B cell (primary cell): ENCODE results near the gene VOPP1. TPM values are rescaled to one million over a fixed set of nuclear protein-coding genes. Genes with fewer than 3 reads are reported as not detected.

Experiments
- ATAC-seq: fragments of 200-7000 bp; cut with Tn5 transposase; one replicate; pipeline ENCODE4 v1.10.0; 2021; ENCODE audit warnings: low read depth, mild to moderate bottlenecking, moderate number of reproducible peaks, moderate library complexity
- CTCF ChIA-PET: fragments of 350-600 bp; sonication (Branson Sonifier 250); formaldehyde crosslinking; loops from one replicate; lab custom pipeline; 2021; ENCODE audit warnings: antibody characterized with exemption, inconsistent platforms; lab: Charles Lee
- POLR2A ChIA-PET: fragments of 350-600 bp; sonication (Branson Sonifier 250); formaldehyde crosslinking; loops from one replicate; lab custom pipeline; 2021; ENCODE audit warnings: antibody characterized with exemption; lab: Charles Lee
- DNase-seq: peaks from one replicate; pipeline ENCODE4 v3.0.0; 2013
- H2AFZ ChIP-seq: 2 replicates; pipeline ENCODE4 v1.6.1; 2012; ENCODE audit warnings: mild to moderate bottlenecking, low read depth, low read length; ENCODE audit not compliant: insufficient read depth, poor library complexity, severe bottlenecking
- H3K27ac ChIP-seq, 2 donors: 1 replicate in 1 of 2; 2 replicates in 1 of 2; pipeline ENCODE4 v1.5.1; 2012 to 2013; ENCODE audit warnings: low read length in 2 of 2, mild to moderate bottlenecking in 2 of 2, moderate library complexity in 1 of 2
- H3K27me3 ChIP-seq, 4 experiments: fragments of 200-600 bp in 1 of 4; sonication (generic) in 1 of 4; replicated peaks in 1 of 4; 1 replicate in 2 of 4; 2 replicates in 2 of 4; pipeline versions ENCODE4 v1.6.1 to v1.7.0; 2013 to 2016; ENCODE audit warnings: low read length in 3 of 4, mild to moderate bottlenecking in 2 of 4, mixed read lengths in 1 of 4, moderate library complexity in 1 of 4; ENCODE audit not compliant: insufficient read depth in 4 of 4, control insufficient read depth in 3 of 4; ENCODE audit errors: control extremely low read depth in 1 of 4
- H3K36me3 ChIP-seq, 2 experiments: replicated peaks in 1 of 2; 1 replicate in 1 of 2; 2 replicates in 1 of 2; pipeline versions ENCODE4 v1.6.1 to v1.7.1; 2013; ENCODE audit warnings: low read length in 1 of 2; ENCODE audit not compliant: insufficient read depth in 2 of 2, control insufficient read depth in 1 of 2; ENCODE audit errors: control extremely low read depth in 1 of 2, extremely low read depth in 1 of 2
- H3K4me1 ChIP-seq, 2 donors: fragments of 200-600 bp in 1 of 2; sonication (generic) in 1 of 2; 1 replicate in 1 of 2; 2 replicates in 1 of 2; pipeline versions ENCODE4 v1.5.1 to v1.6.1; 2013 to 2017; ENCODE audit warnings: low read length in 2 of 2; ENCODE audit not compliant: control insufficient read depth in 2 of 2, insufficient read depth in 2 of 2
- H3K4me2 ChIP-seq: replicated peaks from 2 replicates; pipeline ENCODE3; 2012; ENCODE audit warnings: mild to moderate bottlenecking, low read depth, low read length; ENCODE audit not compliant: poor library complexity, severe bottlenecking
- H3K4me3 ChIP-seq, 5 experiments: fragments of 200-600 bp in 1 of 5; sonication (generic) in 1 of 5; 1 replicate in 3 of 5; 2 replicates in 2 of 5; pipeline versions ENCODE4 v1.5.1 to v1.7.0; 2011 to 2016; ENCODE audit warnings: low read length in 4 of 5, mild to moderate bottlenecking in 4 of 5, low read depth in 2 of 5, control low read depth in 1 of 5, moderate library complexity in 1 of 5; ENCODE audit not compliant: insufficient read depth in 1 of 5; ENCODE audit errors: control extremely low read depth in 1 of 5, extremely low read depth in 1 of 5
- H3K79me2 ChIP-seq: fragments of 200-600 bp; sonication (generic); one replicate; pipeline ENCODE4 v1.6.0; 2016; ENCODE audit warnings: low read length; ENCODE audit not compliant: control insufficient read depth, insufficient read depth
- H3K9ac ChIP-seq: fragments of 200-600 bp; sonication (generic); 2 replicates; pipeline ENCODE4 v1.6.1; 2017; ENCODE audit warnings: mild to moderate bottlenecking, low read length, moderate library complexity
- H3K9me3 ChIP-seq, 3 donors: one replicate each; pipeline versions ENCODE4 v1.6.1 to v1.7.1; 2013; ENCODE audit warnings: low read length in 2 of 3; ENCODE audit not compliant: control insufficient read depth in 2 of 3, insufficient read depth in 1 of 3; ENCODE audit errors: control extremely low read depth in 1 of 3
- H4K20me1 ChIP-seq: 2 replicates; pipeline ENCODE4 v1.6.0; 2012; ENCODE audit warnings: mild to moderate bottlenecking, low read length; ENCODE audit not compliant: insufficient read depth, control insufficient read depth, poor library complexity, severe bottlenecking
- H3K27ac Mint-ChIP-seq: one replicate; pipeline ENCODE4 v1.8.0; 2021; ENCODE audit warnings: mixed read lengths
- H3K27me3 Mint-ChIP-seq: one replicate; pipeline ENCODE4 v1.8.0; 2021; ENCODE audit warnings: mixed read lengths
- H3K4me1 Mint-ChIP-seq: one replicate; pipeline ENCODE4 v1.8.0; 2021; ENCODE audit warnings: mixed read lengths
- H3K4me3 Mint-ChIP-seq: one replicate; pipeline ENCODE4 v1.8.0; 2021; ENCODE audit warnings: mixed read lengths
- H3K9me3 Mint-ChIP-seq: one replicate; pipeline ENCODE4 v1.8.0; 2022; ENCODE audit warnings: mixed read lengths; ENCODE audit not compliant: insufficient read depth
- EZH2 ChIP-seq: IDR thresholded peaks from 2 replicates; pipeline ENCODE4 v1.6.1; 2012; ENCODE audit warnings: borderline replicate concordance, low read depth, mild to moderate bottlenecking, moderate library complexity, low read length; ENCODE audit not compliant: insufficient read depth, poor library complexity, severe bottlenecking
- WGBS: methylation state at CpG from one replicate; pipeline ENCODE4 v1.1.5; 2013; ENCODE audit warnings: missing lambda C conversion rate; ENCODE audit not compliant: insufficient coverage; 5-methylcytosine and 5-hydroxymethylcytosine counted together
- intact Hi-C: fragments of 100-400 bp; cut with micrococcal nuclease; formaldehyde crosslinking; loops from one replicate; pipeline ENCODE4 v1.10.0; 2022
- polyA plus RNA-seq: library from polyadenylated mRNA; depleted of rRNA; stranded (reverse); fragments of >200 nt; gene quantifications from 2 replicates; pipeline ENCODE4 v1.2.3, GENCODE V29; 2012
- total RNA-seq, 2 donors: library from RNA; stranded (reverse); fragments of 120-200 nt in 1 of 2; gene quantifications; 1 replicate in 1 of 2; 2 replicates in 1 of 2; pipeline versions ENCODE4 v1.2.3 to v1.2.4, GENCODE V29; 2013 to 2022
- TF ChIP-seq, protein P1 (sequence below): fragments of 200-600 bp; IDR thresholded peaks from one replicate; pipeline ENCODE4 v1.8.0; 2022; ENCODE audit warnings: antibody characterized with exemption, mild to moderate bottlenecking

The VOPP1 gene
- total and polyA plus RNA-seq, 2 donors (not counting 1 experiment from before 2014, with no cell fraction given): 53.2 to 256 TPM

DNA sequence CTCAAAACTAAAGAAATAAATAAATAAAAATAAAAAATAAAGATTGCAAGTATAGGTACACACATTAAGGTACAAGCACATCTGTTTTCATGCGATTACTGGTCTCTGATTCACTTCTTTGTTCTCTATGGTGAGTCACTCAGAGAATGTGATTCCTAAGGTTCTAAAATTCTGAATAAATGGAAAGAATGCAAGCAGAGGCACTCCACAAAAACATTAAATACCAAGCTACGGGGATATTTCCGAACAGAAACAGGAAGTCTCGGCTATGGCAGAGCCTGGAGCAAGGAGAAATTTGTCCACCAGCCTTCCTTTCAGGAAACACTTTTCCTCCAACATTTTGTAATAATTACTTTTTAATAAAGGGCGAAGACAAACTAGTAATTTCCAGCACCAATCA is 1.4 kb downstream of the VOPP1 start:
- Histone ChIP-seq H3K79me2 (peaks cover 62% of the 10 kb centered on the region), H3K27me3 (no peaks in the 10 kb centered on the region), H3K4me1 (peaks cover 62 to 73% of the 10 kb centered on the region in 2 donors), H3K4me2 (peak overlapping the region; percentile 92), H3K9ac (peak overlapping the region; percentile 95), H3K36me3 (peaks cover 0 to 6% of the 10 kb centered on the region in 2 experiments), H3K4me3 (peak overlapping the region; percentile 32 to 97 (median 79)), H2AFZ (no peak overlapping the region), H4K20me1 (peaks cover under 1% of the 10 kb centered on the region), H3K9me3 (no peaks in the 10 kb centered on the region), H3K27ac (peak overlapping the region; percentile 74 to 85)
- intact Hi-C loops: loop anchor here (1.0 kb wide), 1 partner anchor 37 kb away; no protein-coding TSS in a partner anchor
- no peaks in the 10 kb centered on the region for H3K27me3 Mint-ChIP-seq
- H3K9me3 Mint-ChIP-seq: no peaks in the 10 kb centered on the region
- peak overlapping the region; percentile 93 for H3K27ac Mint-ChIP-seq
- WGBS: no CpG with 5 or more reads among the region's 5 CpGs
- TF ChIP-seq EZH2: no peak
- TF ChIP-seq, protein P1, sequence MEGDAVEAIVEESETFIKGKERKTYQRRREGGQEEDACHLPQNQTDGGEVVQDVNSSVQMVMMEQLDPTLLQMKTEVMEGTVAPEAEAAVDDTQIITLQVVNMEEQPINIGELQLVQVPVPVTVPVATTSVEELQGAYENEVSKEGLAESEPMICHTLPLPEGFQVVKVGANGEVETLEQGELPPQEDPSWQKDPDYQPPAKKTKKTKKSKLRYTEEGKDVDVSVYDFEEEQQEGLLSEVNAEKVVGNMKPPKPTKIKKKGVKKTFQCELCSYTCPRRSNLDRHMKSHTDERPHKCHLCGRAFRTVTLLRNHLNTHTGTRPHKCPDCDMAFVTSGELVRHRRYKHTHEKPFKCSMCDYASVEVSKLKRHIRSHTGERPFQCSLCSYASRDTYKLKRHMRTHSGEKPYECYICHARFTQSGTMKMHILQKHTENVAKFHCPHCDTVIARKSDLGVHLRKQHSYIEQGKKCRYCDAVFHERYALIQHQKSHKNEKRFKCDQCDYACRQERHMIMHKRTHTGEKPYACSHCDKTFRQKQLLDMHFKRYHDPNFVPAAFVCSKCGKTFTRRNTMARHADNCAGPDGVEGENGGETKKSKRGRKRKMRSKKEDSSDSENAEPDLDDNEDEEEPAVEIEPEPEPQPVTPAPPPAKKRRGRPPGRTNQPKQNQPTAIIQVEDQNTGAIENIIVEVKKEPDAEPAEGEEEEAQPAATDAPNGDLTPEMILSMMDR: no peak
- ChIA-PET POLR2A (interaction anchor here (0.6 to 11.0 kb wide), 5 partner anchors 12 to 57 kb away, joined by 3 to 157 read pairs (median 5); no protein-coding TSS in a partner anchor), CTCF (interaction anchor here (1.2 to 11.0 kb wide), 4 partner anchors 25 to 135 kb away, joined by 3 to 73 read pairs (median 5); no protein-coding TSS in a partner anchor)
- H3K4me3 Mint-ChIP-seq: peak overlapping the region; percentile 91
- H3K4me1 Mint-ChIP-seq: peaks cover 64% of the 10 kb centered on the region
- DNase-seq: no peak
- ATAC-seq: no peak

- peak overlapping the region in 4 of 5 experiments; percentile 71 to 97 (median 85) for H3K4me3 ChIP-seq
These were observed 2.0 kb downstream of the VOPP1 start for GRCh38 chr7:55570218-55570873.

More at GRCh38 chr7:55570218-55570873, 2.0 kb downstream of the VOPP1 start:
- H3K79me2 ChIP-seq: peaks cover 68% of the 10 kb centered on the region
- Mint-ChIP-seq H3K4me1 (peaks cover 70% of the 10 kb centered on the region), H3K4me3 (peak overlapping the region; percentile 91), H3K9me3 (no peaks in the 10 kb centered on the region), H3K27me3 (no peaks in the 10 kb centered on the region), H3K27ac (peak overlapping the region; percentile 86)
- H3K9me3 ChIP-seq: no peaks in the 10 kb centered on the region
- TF ChIP-seq EZH2: no peak
- TF ChIP-seq, protein P1: no peak
- H3K27ac ChIP-seq: peak overlapping the region; percentile 74 to 85
- peak; percentile 66 for DNase-seq
- peak overlapping the region; percentile 95 for H3K9ac ChIP-seq
- ChIA-PET CTCF (interaction anchor here (1.2 to 11.0 kb wide), 3 partner anchors 25 to 54 kb away, joined by 4 to 73 read pairs (median 6); no protein-coding TSS in a partner anchor), POLR2A (interaction anchor here (0.8 to 11.0 kb wide), 4 partner anchors 11 to 56 kb away, joined by 3 to 157 read pairs (median 10); no protein-coding TSS in a partner anchor)
- H3K4me1 ChIP-seq: peaks cover 68 to 79% of the 10 kb centered on the region in 2 donors
- ATAC-seq: peak; percentile 11
- H3K4me2 ChIP-seq: peak overlapping the region; percentile 92
- peaks cover 7% of the 10 kb centered on the region for H4K20me1 ChIP-seq
- intact Hi-C loops: loop anchor here (1.0 kb wide), 1 partner anchor 36 kb away; no protein-coding TSS in a partner anchor
- no peak overlapping the region for H2AFZ ChIP-seq
- H3K36me3 ChIP-seq: peaks cover 0 to 6% of the 10 kb centered on the region in 2 experiments
- H3K27me3 ChIP-seq: no peaks in the 10 kb centered on the region
- WGBS: 49% methylated on average over 7 of the region's 18 CpGs
